Skeletal muscle satellite cell (primary cell): Measurements from ENCODE around the gene KRTAP20-1. TPM values are rescaled to one million over a fixed set of nuclear protein-coding genes. Genes with fewer than 3 reads are reported as not detected.

Source experiments
- H3K27me3 ChIP-seq: 2 replicates; pipeline ENCODE4 v1.7.0; 2013; ENCODE audit warnings: low read length; ENCODE audit not compliant: control insufficient read depth, insufficient read depth
- H3K36me3 ChIP-seq: 2 replicates; pipeline ENCODE4 v1.7.0; 2013; ENCODE audit warnings: mild to moderate bottlenecking, control low read depth, low read length; ENCODE audit not compliant: insufficient read depth
- H3K4me1 ChIP-seq: 2 replicates; pipeline ENCODE4 v1.7.0; 2013; ENCODE audit warnings: low read length; ENCODE audit not compliant: control insufficient read depth, insufficient read depth
- H3K4me2 ChIP-seq: 2 replicates; pipeline ENCODE4 v1.7.0; 2013; ENCODE audit warnings: mild to moderate bottlenecking, low read length
- H3K4me3 ChIP-seq: 2 replicates; pipeline ENCODE4 v1.7.0; 2013; ENCODE audit warnings: low read length
- H3K9ac ChIP-seq: 2 replicates; pipeline ENCODE4 v1.7.0; 2013; ENCODE audit warnings: mild to moderate bottlenecking, low read depth, low read length, moderate library complexity
- H3K9me3 ChIP-seq: replicated peaks from 2 replicates; pipeline ENCODE4 v1.7.0; 2013; ENCODE audit warnings: mild to moderate bottlenecking, control low read depth, low read length
- total RNA-seq: library from RNA; depleted of rRNA; stranded (reverse); fragments of >200 nt; gene quantifications from 2 replicates; pipeline ENCODE4 v1.2.3, GENCODE V29; 2012; rRNA removed

The KRTAP20-1 gene, protein sequence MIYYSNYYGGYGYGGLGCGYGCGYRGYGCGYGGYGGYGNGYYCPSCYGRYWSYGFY
- not detected in 2 replicates for total RNA-seq

DNA sequence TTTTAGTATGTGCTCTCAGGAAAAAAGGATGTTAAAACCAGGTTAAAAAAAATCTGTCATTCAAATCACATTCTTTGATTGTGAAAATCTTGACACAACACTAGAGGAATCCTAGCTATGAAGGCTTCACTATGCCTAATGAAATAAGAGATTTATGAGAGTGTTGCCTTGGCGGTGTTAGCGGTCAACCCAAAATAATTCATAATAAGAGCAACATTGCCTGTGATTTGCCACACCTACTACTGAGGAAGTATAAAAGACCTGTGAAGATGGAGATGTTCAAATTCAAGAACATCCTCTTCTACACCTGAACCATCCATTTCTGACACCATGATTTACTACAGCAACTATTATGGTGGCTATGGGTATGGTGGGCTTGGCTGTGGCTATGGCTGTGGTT, at the start of gene KRTAP20-1:
Gene KRTAP20-1 (plus strand): TSS at position 301 of the 400 bp plus-strand sequence. CDS start 30 bp downstream, at position 331.
- Histone ChIP-seq H3K4me3 (no peak within 1 kb of the TSS), H3K4me2 (no peak within 1 kb of the TSS), H3K27me3 (no peaks in the 10 kb centered on the region), H3K36me3 (no peaks in the 10 kb centered on the region), H3K9ac (no peak within 1 kb of the TSS), H3K4me1 (no peaks in the 10 kb centered on the region), H3K9me3 (peaks cover 9% of the 10 kb centered on the region)

DNA sequence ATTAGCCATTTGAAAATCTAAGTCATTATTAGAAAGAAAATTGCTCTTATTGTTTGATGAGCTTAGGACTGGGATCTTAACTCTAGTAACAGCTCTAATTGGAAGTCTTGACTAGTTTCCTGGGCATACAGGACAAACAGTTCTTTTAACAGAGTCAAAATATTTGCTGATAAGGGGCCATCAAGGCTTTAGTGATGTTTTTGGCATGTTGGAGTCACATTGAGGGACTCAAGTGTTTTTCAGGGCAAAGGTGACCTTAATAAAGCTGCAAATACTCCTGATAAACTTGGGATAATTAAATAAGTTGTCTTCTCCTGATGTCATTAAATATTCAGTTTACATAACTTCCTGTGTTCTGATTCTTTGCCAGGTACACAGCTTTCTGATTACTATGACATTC, 48.6 kb upstream of the KRTAP20-1 start:
- Histone ChIP-seq H3K9me3 (peaks cover 16% of the 10 kb centered on the region), H3K4me1 (no peaks in the 10 kb centered on the region), H3K4me3 (no peak overlapping the region), H3K27me3 (no peaks in the 10 kb centered on the region), H3K9ac (no peak overlapping the region), H3K36me3 (no peaks in the 10 kb centered on the region), H3K4me2 (no peak overlapping the region)

DNA sequence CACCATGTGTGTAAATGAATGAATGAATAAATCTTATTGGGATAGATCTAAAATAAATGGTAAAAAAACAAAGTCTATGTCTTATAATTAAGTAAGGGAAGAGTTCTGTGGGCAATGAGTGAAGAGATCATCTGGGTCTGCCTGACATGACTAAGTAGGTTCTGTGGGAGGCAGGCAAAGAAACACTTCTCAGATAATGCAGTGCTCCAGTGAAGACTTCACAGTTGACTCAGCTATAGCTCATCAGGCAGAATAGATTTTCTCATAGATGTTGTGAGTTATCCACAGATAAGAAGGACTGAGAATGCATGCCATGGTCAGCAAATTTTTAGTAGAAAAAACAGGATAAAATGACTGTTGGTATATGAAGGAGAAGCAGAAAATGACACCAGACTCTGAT, 38.5 kb upstream of the KRTAP20-1 start:
- peaks cover 4% of the 10 kb centered on the region for H3K9me3 ChIP-seq
- H3K4me1 ChIP-seq, result no peaks in the 10 kb centered on the region
- no peaks in the 10 kb centered on the region for H3K36me3 ChIP-seq
- H3K9ac ChIP-seq, result no peak overlapping the region
- no peak overlapping the region for H3K4me3 ChIP-seq
- H3K27me3 ChIP-seq, result no peaks in the 10 kb centered on the region
- H3K4me2 ChIP-seq, result no peak overlapping the region

DNA sequence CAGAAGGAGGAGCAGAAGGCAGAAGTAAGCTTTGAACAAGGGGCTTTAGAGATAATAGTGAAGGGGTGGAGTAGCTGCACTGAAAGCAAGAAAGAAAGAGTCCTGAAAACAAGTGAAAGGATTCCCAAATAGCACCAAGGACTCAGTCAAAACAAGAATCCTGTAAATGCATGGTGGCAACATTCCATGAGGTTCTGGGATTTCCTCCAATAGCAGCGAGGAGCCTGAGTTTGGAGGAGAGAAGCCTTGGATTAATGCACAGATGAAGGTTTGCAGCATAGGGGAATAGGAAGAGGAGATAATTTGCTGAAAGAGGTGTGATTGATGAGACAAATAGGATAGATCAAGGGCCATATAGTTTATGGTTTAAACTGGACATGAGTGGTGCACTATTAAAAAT, 36.9 kb upstream of the KRTAP20-1 start:
- H3K9me3 ChIP-seq, result peaks cover 6% of the 10 kb centered on the region
- H3K27me3 ChIP-seq, result no peaks in the 10 kb centered on the region
- no peak overlapping the region for H3K4me2 ChIP-seq
- H3K4me1 ChIP-seq, result no peaks in the 10 kb centered on the region
- no peaks in the 10 kb centered on the region for H3K36me3 ChIP-seq
- no peak overlapping the region for H3K4me3 ChIP-seq
- no peak overlapping the region for H3K9ac ChIP-seq

DNA sequence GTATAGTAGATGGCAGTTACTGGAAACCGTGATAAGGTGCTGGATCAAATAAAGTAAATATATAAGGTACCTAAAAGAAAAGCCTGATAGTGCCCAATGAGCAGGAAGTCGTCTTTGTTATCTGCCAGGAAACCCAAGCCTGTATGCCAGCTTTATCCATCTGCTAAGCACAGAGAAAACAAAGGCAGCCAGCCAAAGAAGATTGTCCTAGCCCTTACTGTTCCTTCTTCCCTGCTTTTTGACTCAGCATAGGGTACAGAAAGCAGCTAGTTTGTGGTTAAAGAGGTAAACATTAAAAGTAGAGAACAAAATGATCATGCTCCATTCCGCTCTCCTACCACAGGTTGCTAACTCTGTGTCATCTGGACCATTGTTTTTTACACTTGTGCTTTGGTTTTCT, 36.1 kb upstream of the KRTAP20-1 start:
- Histone ChIP-seq H3K27me3 (no peaks in the 10 kb centered on the region), H3K9ac (no peak overlapping the region), H3K4me3 (no peak overlapping the region), H3K36me3 (no peaks in the 10 kb centered on the region), H3K4me2 (no peak overlapping the region), H3K9me3 (peaks cover 11% of the 10 kb centered on the region), H3K4me1 (no peaks in the 10 kb centered on the region)

DNA sequence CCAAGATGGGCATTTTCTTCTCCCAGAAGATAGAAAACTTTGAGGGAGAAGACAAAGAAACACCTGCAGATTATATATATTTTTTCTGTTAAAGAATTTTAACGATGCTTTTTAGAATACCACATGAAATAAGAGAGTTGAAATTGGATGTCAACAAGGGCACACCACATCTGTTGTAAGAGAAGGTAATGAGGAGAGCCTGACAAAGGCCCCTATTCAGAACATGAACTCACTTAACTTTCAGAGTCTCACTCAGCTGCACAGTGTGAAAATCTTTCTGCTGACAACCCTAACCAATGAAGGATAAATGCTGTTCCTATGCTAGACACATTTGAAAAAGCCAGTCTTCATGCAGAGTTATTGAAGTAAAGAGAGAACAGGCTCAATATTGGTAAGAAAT, 33.4 kb upstream of the KRTAP20-1 start:
- Histone ChIP-seq H3K4me3 (no peak overlapping the region), H3K27me3 (no peaks in the 10 kb centered on the region)

DNA sequence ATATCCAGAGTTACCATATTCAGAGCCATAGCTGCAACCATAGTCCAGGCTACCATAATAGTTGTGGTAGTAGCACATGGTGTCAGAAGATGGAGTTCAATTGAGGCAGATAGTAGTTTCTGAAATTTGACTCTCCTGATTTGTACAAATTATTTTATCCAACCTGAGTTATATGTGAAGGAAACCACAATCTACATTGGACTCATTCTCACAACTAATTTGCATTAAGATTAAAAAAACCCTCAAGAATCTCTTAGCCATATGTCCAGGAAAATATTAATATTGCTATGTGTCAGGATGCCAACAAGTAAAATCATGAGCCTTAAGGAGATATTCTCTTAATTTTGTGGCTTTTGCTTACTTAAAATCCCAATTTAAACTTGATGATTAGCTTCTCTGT, 25.9 kb upstream of the KRTAP20-1 start, which contains the start of gene KRTAP22-2:
Gene KRTAP22-2 (minus strand): TSS at position 101 of the 400 bp plus-strand sequence.
- Histone ChIP-seq H3K9ac (no peak within 1 kb of the TSS), H3K9me3 (peaks cover 13% of the 10 kb centered on the region), H3K36me3 (no peaks in the 10 kb centered on the region), H3K4me3 (no peak within 1 kb of the TSS), H3K4me1 (no peaks in the 10 kb centered on the region), H3K4me2 (no peak within 1 kb of the TSS), H3K27me3 (no peaks in the 10 kb centered on the region)

More for the DNA sequence above, 33.4 kb upstream of the KRTAP20-1 start:
- Histone ChIP-seq H3K9ac (no peak overlapping the region), H3K4me1 (no peaks in the 10 kb centered on the region), H3K36me3 (no peaks in the 10 kb centered on the region), H3K9me3 (peaks cover 11% of the 10 kb centered on the region), H3K4me2 (no peak overlapping the region)

DNA sequence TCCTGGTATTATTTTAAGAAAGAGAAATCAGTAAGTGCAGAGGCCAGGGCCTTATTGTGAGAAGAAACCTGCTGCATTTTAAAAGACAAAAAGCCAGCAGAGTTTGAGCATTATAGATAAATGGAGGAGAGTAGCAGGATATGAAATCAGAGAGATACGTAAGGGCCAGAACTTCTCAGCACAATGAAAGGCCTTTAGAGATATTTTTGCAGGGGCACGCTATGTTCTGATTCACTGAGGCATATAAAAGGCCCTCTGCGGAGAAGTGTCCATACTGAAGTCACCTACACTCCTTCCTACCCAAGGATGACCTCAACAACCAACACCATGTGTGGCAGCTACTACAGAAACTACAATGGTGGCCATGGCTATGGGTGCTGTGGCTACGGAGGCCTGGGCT, 24.1 kb upstream of the KRTAP20-1 start, which contains the start of gene KRTAP6-3:
Gene KRTAP6-3 (plus strand): TSS at position 301 of the 400 bp plus-strand sequence. CDS start 6 bp downstream, at position 307.
- Histone ChIP-seq H3K4me3 (no peak within 1 kb of the TSS), H3K9ac (no peak within 1 kb of the TSS), H3K4me1 (no peaks in the 10 kb centered on the region), H3K4me2 (no peak within 1 kb of the TSS), H3K9me3 (peaks cover 13% of the 10 kb centered on the region), H3K36me3 (no peaks in the 10 kb centered on the region), H3K27me3 (no peaks in the 10 kb centered on the region)

DNA sequence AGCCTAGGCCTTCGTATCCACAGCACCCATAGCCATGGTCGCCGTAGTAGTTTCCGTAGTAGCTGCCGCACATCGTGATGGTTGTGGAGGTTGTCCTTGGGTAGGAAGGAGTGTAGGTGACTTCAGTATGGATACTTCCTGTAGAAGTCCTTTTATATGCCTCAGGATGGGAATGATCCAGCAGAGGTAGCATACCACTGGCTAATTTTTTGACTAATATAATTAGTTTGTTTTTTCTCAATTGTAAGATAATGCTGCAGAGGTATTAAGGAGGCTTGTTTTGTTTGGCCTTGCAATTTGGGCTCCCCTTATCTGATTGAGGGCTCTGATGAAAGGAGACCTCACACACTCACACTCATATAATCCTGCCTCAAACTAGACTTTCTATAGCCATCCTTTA, 17.4 kb upstream of the KRTAP20-1 start, which contains the start of gene KRTAP6-2:
Gene KRTAP6-2 (minus strand): TSS at position 101 of the 400 bp plus-strand sequence. CDS start 28 bp downstream, at position 73.
- no peak within 1 kb of the TSS for H3K4me2 ChIP-seq
- H3K36me3 ChIP-seq, result no peaks in the 10 kb centered on the region
- no peak within 1 kb of the TSS for H3K4me3 ChIP-seq
- no peaks in the 10 kb centered on the region for H3K9me3 ChIP-seq
- no peaks in the 10 kb centered on the region for H3K4me1 ChIP-seq
- no peaks in the 10 kb centered on the region for H3K27me3 ChIP-seq
- H3K9ac ChIP-seq, result no peak within 1 kb of the TSS

DNA sequence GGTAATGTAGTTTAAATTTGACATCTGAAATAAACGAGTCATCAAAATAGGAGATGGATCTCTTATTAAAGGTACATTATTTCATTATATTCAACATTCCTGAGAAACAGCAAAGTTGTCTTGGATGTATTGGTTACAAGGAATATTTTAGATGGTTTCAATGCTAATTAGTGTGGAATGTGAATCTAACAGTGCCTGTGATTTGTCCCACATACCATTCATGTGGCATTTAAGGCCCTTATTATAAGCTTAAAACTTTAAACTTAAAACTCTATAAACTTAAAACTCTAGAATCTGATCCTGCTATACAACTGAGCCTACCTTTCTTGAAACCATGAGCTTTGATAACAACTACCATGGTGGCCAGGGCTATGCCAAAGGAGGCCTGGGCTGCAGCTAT, 15.4 kb upstream of the KRTAP20-1 start, which contains the start of gene KRTAP22-1:
Gene KRTAP22-1 (plus strand): TSS at position 301 of the 400 bp plus-strand sequence.
- peaks cover 4% of the 10 kb centered on the region for H3K9me3 ChIP-seq
- no peaks in the 10 kb centered on the region for H3K4me1 ChIP-seq
- no peaks in the 10 kb centered on the region for H3K36me3 ChIP-seq
- no peak within 1 kb of the TSS for H3K4me3 ChIP-seq
- H3K27me3 ChIP-seq, result no peaks in the 10 kb centered on the region
- no peak within 1 kb of the TSS for H3K4me2 ChIP-seq
- H3K9ac ChIP-seq, result no peak within 1 kb of the TSS

DNA sequence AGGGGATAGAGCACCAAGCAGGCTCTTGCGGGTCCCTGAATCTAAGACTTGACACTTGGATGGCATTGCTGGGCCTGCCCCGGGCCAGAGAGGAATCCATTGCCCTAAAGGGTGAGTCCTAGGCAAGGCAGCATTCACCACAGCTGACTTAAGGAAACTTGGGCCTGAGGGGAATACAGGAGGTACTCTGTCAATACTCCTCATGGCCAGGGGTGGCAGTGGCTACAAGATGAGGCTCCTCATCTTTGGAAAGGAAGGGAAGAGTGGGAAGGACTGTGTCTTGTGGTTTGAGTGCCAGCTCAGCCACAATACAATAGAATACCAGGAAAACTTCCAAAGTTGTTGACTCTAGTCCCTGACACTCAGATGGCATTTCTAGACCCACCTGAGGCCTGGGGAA, 10.3 kb upstream of the KRTAP20-1 start:
- Histone ChIP-seq H3K4me1 (no peaks in the 10 kb centered on the region), H3K36me3 (no peaks in the 10 kb centered on the region), H3K9me3 (peaks cover 4% of the 10 kb centered on the region), H3K4me3 (no peak overlapping the region), H3K27me3 (no peaks in the 10 kb centered on the region), H3K9ac (no peak overlapping the region), H3K4me2 (no peak overlapping the region)

DNA sequence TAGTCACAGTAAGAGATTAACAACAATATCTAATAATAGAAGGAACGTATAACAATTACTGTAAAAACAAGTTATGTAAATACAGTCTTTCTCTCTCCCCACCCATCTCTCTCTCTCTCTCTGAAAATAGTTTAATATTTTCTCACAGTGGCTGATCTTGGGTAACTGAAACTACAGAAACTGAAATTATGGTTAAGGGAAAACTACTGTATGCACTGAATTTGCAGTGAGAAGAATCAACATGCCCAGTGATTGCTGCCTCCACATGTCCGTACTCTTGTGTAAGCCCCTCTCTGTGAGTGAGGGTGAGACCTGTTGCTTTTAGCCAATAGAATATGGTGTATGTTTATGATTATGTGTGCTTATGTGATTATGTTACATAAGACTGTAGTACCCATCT, 4.1 kb upstream of the KRTAP20-1 start:
- Histone ChIP-seq H3K36me3 (no peaks in the 10 kb centered on the region), H3K4me3 (no peak overlapping the region), H3K4me2 (no peak overlapping the region), H3K9me3 (peaks cover 9% of the 10 kb centered on the region), H3K9ac (no peak overlapping the region), H3K4me1 (no peaks in the 10 kb centered on the region), H3K27me3 (no peaks in the 10 kb centered on the region)
